Astrocyte (in vitro differentiated cells and primary cell): ENCODE data around the gene STX1A. TPM values are rescaled to one million over a fixed set of nuclear protein-coding genes. Genes with fewer than 3 reads are reported as not detected.
A peak's percentile ranks its signal among the peaks of the same experiment; 100 is the strongest.

ENCODE experiments used
- DNase-seq: peaks from one replicate; pipeline ENCODE4 v3.0.0-alpha.2; 2010; ENCODE audit warnings: low read depth
- FAIRE-seq: peaks from 2 replicates; lab custom pipeline; 2011; peaks lifted over from hg19 to GRCh38; lab: Jason Lieb, UNC
- H2AFZ ChIP-seq: 2 replicates; pipeline ENCODE4 v1.6.0; 2012; ENCODE audit warnings: low read depth, low read length, inconsistent platforms
- H3K27ac ChIP-seq: 2 replicates; pipeline ENCODE4 v1.5.1; 2011; ENCODE audit warnings: low read depth, low read length, inconsistent platforms
- H3K27me3 ChIP-seq: 2 replicates; pipeline ENCODE4 v1.6.0; 2011; ENCODE audit warnings: low read length, inconsistent platforms; ENCODE audit not compliant: insufficient read depth
- H3K36me3 ChIP-seq: 2 replicates; pipeline ENCODE4 v1.5.1; 2011; ENCODE audit warnings: low read length, inconsistent platforms; ENCODE audit not compliant: insufficient read depth
- H3K4me1 ChIP-seq: 2 replicates; pipeline ENCODE4 v1.5.1; 2011; ENCODE audit warnings: low read length, inconsistent platforms; ENCODE audit not compliant: insufficient read depth
- H3K4me2 ChIP-seq: 2 replicates; pipeline ENCODE4 v1.6.0; 2012; ENCODE audit warnings: low read length, inconsistent platforms
- H3K4me3 ChIP-seq: 2 replicates; pipeline ENCODE4 v1.5.1; 2011; ENCODE audit warnings: low read depth, mild to moderate bottlenecking, low read length, inconsistent platforms; ENCODE audit not compliant: insufficient read depth
- H3K79me2 ChIP-seq: 2 replicates; pipeline ENCODE4 v1.6.0; 2012; ENCODE audit warnings: mild to moderate bottlenecking, low read length, inconsistent platforms; ENCODE audit not compliant: insufficient read depth
- H3K9ac ChIP-seq: 2 replicates; pipeline ENCODE4 v1.6.0; 2012; ENCODE audit warnings: mild to moderate bottlenecking, low read length, inconsistent platforms
- H3K9me3 ChIP-seq: 2 replicates; pipeline ENCODE4 v1.5.1; 2012; ENCODE audit warnings: low read depth, mild to moderate bottlenecking, low read length, inconsistent platforms; ENCODE audit not compliant: insufficient read depth
- H4K20me1 ChIP-seq: 2 replicates; pipeline ENCODE4 v1.6.0; 2012; ENCODE audit warnings: low read length, inconsistent platforms; ENCODE audit not compliant: insufficient read depth
- H3K27ac Mint-ChIP-seq: one replicate; pipeline ENCODE4 v1.8.0; 2021; ENCODE audit warnings: mild to moderate bottlenecking, mixed read lengths; ENCODE audit not compliant: unreplicated experiment
- H3K27me3 Mint-ChIP-seq: one replicate; pipeline ENCODE4 v1.8.0; 2021; ENCODE audit warnings: low read depth, mixed read lengths; ENCODE audit not compliant: unreplicated experiment
- H3K36me3 Mint-ChIP-seq: one replicate; pipeline ENCODE4 v1.8.0; 2021; ENCODE audit warnings: low read depth, mixed read lengths; ENCODE audit not compliant: unreplicated experiment
- H3K4me1 Mint-ChIP-seq: one replicate; pipeline ENCODE4 v1.8.0; 2021; ENCODE audit warnings: low read depth, mixed read lengths; ENCODE audit not compliant: unreplicated experiment
- H3K4me3 Mint-ChIP-seq: one replicate; pipeline ENCODE4 v1.8.0; 2021; ENCODE audit warnings: mild to moderate bottlenecking, moderate library complexity, mixed read lengths; ENCODE audit not compliant: unreplicated experiment
- H3K9me3 Mint-ChIP-seq: one replicate; pipeline ENCODE4 v1.8.0; 2021; ENCODE audit warnings: mild to moderate bottlenecking, mixed read lengths; ENCODE audit not compliant: unreplicated experiment
- EZH2 ChIP-seq: IDR thresholded peaks from 2 replicates; pipeline ENCODE4 v1.6.1; 2012; ENCODE audit warnings: mild to moderate bottlenecking, low read length, inconsistent platforms; ENCODE audit not compliant: insufficient read depth
- total RNA-seq: library from RNA; stranded (reverse); gene quantifications from 2 replicates; pipeline ENCODE4 v1.2.1, GENCODE V29; 2021
- TF ChIP-seq, protein P1 (sequence below): IDR thresholded peaks from 2 replicates; pipeline ENCODE4 v1.5.1; 2011; ENCODE audit warnings: low read depth, mild to moderate bottlenecking, inconsistent platforms, low read length, moderate library complexity; ENCODE audit not compliant: insufficient read depth

STX1A gene
- total RNA-seq, 1 donor from 2014 or later: 19.7 TPM

- Histone ChIP-seq H3K36me3 (no peaks in the 10 kb centered on the region), H3K27me3 (no peaks in the 10 kb centered on the region), H3K27ac (no peak overlapping the region), H3K9me3 (no peaks in the 10 kb centered on the region), H3K4me3 (no peak overlapping the region), H4K20me1 (no peaks in the 10 kb centered on the region), H3K4me1 (peaks cover 8% of the 10 kb centered on the region), H3K4me2 (no peak overlapping the region), H3K79me2 (no peaks in the 10 kb centered on the region), H3K9ac (no peak overlapping the region), H2AFZ (no peak overlapping the region)
- Mint-ChIP-seq H3K27ac (no peak overlapping the region), H3K4me1 (no peaks in the 10 kb centered on the region), H3K9me3 (no peaks in the 10 kb centered on the region), H3K4me3 (peak overlapping the region; percentile 66), H3K27me3 (peaks cover 8% of the 10 kb centered on the region), H3K36me3 (peaks cover 9% of the 10 kb centered on the region)
- DNase-seq: no peak
- no peak for TF ChIP-seq EZH2
- TF ChIP-seq, protein P1, sequence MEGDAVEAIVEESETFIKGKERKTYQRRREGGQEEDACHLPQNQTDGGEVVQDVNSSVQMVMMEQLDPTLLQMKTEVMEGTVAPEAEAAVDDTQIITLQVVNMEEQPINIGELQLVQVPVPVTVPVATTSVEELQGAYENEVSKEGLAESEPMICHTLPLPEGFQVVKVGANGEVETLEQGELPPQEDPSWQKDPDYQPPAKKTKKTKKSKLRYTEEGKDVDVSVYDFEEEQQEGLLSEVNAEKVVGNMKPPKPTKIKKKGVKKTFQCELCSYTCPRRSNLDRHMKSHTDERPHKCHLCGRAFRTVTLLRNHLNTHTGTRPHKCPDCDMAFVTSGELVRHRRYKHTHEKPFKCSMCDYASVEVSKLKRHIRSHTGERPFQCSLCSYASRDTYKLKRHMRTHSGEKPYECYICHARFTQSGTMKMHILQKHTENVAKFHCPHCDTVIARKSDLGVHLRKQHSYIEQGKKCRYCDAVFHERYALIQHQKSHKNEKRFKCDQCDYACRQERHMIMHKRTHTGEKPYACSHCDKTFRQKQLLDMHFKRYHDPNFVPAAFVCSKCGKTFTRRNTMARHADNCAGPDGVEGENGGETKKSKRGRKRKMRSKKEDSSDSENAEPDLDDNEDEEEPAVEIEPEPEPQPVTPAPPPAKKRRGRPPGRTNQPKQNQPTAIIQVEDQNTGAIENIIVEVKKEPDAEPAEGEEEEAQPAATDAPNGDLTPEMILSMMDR: no peak
- FAIRE-seq: no peak
These were observed 49.5 kb downstream of the STX1A start for GRCh38 chr7:73669858-73670385.

DNA sequence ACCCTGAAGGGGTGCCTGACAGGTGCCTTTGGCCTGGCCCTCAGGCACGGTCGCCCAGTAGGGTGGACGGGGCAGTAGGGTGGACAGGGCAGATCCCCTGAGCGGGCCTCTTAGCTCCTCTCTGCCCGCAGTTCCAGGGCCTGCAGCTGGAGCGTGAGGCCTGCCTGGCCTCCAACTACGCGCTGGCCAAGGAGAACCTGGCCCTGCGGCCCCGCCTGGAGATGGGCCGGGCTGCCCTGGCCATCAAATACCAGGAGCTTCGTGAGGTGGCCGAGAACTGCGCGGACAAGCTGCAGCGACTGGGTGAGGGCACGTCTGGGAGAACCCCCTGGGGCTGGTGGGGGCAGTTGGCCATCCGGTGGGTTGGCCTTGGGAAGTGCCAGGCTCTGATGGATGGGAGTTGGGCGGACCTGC lies 50.2 kb downstream of the STX1A start:
- H3K9me3 ChIP-seq: no peaks in the 10 kb centered on the region
- H3K79me2 ChIP-seq: no peaks in the 10 kb centered on the region
- DNase-seq (no peak), FAIRE-seq (no peak)
- H3K27me3 ChIP-seq: no peaks in the 10 kb centered on the region
- TF ChIP-seq EZH2: no peak
- TF ChIP-seq, protein P1: no peak
- no peak overlapping the region for H3K27ac ChIP-seq
- no peak overlapping the region for H3K9ac ChIP-seq
- no peaks in the 10 kb centered on the region for H3K9me3 Mint-ChIP-seq
- H3K4me1 Mint-ChIP-seq: no peaks in the 10 kb centered on the region
- no peak overlapping the region for H2AFZ ChIP-seq
- H3K4me3 Mint-ChIP-seq: no peak overlapping the region
- H3K36me3 ChIP-seq: no peaks in the 10 kb centered on the region
- H3K4me1 ChIP-seq: peaks cover 8% of the 10 kb centered on the region
- H3K4me3 ChIP-seq: no peak overlapping the region
- H3K27ac Mint-ChIP-seq: no peak overlapping the region
- H3K4me2 ChIP-seq: peak overlapping the region; percentile 93
- peaks cover 9% of the 10 kb centered on the region for H3K27me3 Mint-ChIP-seq
- no peaks in the 10 kb centered on the region for H4K20me1 ChIP-seq
- H3K36me3 Mint-ChIP-seq: peaks cover 9% of the 10 kb centered on the region

- Histone ChIP-seq H3K79me2 (no peaks in the 10 kb centered on the region), H3K4me2 (peak overlapping the region; percentile 93), H3K36me3 (no peaks in the 10 kb centered on the region), H3K4me1 (peaks cover 8% of the 10 kb centered on the region), H2AFZ (peak overlapping the region; percentile 83), H3K27ac (no peak overlapping the region), H4K20me1 (no peaks in the 10 kb centered on the region), H3K27me3 (no peaks in the 10 kb centered on the region), H3K9ac (peak overlapping the region; percentile 78), H3K4me3 (peak overlapping the region; percentile 67), H3K9me3 (no peaks in the 10 kb centered on the region)
- Mint-ChIP-seq H3K27me3 (peaks cover 11% of the 10 kb centered on the region), H3K36me3 (peaks cover 9% of the 10 kb centered on the region), H3K9me3 (no peaks in the 10 kb centered on the region), H3K27ac (no peak overlapping the region), H3K4me1 (no peaks in the 10 kb centered on the region), H3K4me3 (peak overlapping the region; percentile 89)
- TF ChIP-seq, protein P1: no peak
- no peak for TF ChIP-seq EZH2
- DNase-seq: no peak
- FAIRE-seq: no peak
These were observed 50.6 kb downstream of the STX1A start for GRCh38 chr7:73668886-73669230.
